DLD1 (cell line): ENCODE data around the gene MRPL27.
"Not testable (repeated sequence)": the region's sequence is repeated elsewhere in the genome, so short reads cannot be mapped to it uniquely, and the experiment has no call there.

ENCODE experiments used
- in situ Hi-C: cut with HindIII; loops from 2 replicates; pipeline ENCODE4 v1.10.0; 2017; ENCODE audit warnings: low sequenced_read_pairs

MRPL27 gene

GRCh38 chr17:50372758-50373556 is at the start of gene MRPL27, which contains the start of gene EME1:
Gene MRPL27 (minus strand): TSS chr17:50373184. CDS start chr17:50373170, 14 bp downstream.
Gene EME1 (plus strand): TSS chr17:50373229. CDS start chr17:50375209, 1,980 bp downstream.
- in situ Hi-C loops, result no loop called here

- in situ Hi-C loops, result no loop called here
Observed at GRCh38 chr17:50422738-50423137, 49.8 kb upstream of the MRPL27 start.

GRCh38 chr17:50421308-50422051 is 48.5 kb upstream of the MRPL27 start:
- in situ Hi-C loops, result no loop called here

- in situ Hi-C loops, result no loop called here
Observed at GRCh38 chr17:50420419-50421112, 47.6 kb upstream of the MRPL27 start.

- in situ Hi-C loops, result not testable (repeated sequence)
Observed at GRCh38 chr17:50419577-50419976, 46.6 kb upstream of the MRPL27 start.

GRCh38 chr17:50414808-50415207 is 41.8 kb upstream of the MRPL27 start:
- in situ Hi-C loops, result no loop called here

GRCh38 chr17:50412188-50412732 is 39.3 kb upstream of the MRPL27 start:
- in situ Hi-C loops, result no loop called here

- in situ Hi-C loops, result no loop called here
Observed at GRCh38 chr17:50407921-50408320, 34.9 kb upstream of the MRPL27 start.

- in situ Hi-C loops, result no loop called here
Observed at GRCh38 chr17:50406578-50406977, 33.6 kb upstream of the MRPL27 start.

GRCh38 chr17:50405351-50405750 is 32.4 kb upstream of the MRPL27 start:
- in situ Hi-C loops, result not testable (repeated sequence)

- in situ Hi-C loops, result loop anchor here (5.0 kb wide), 1 partner anchor 52 kb away; the partner anchor contains the start of gene XYLT2
Observed at GRCh38 chr17:50399591-50399990, 26.6 kb upstream of the MRPL27 start.

- in situ Hi-C loops, result loop anchor here (5.0 kb wide), 1 partner anchor 51 kb away; the partner anchor contains the start of gene XYLT2
Observed at GRCh38 chr17:50398672-50399071, 25.7 kb upstream of the MRPL27 start.

GRCh38 chr17:50397919-50398285 is 24.9 kb upstream of the MRPL27 start:
- in situ Hi-C loops, result loop anchor here (5.0 kb wide), 1 partner anchor 51 kb away; the partner anchor contains the start of gene XYLT2

- in situ Hi-C loops, result loop anchor here (5.0 kb wide), 1 partner anchor 50 kb away; the partner anchor contains the start of gene XYLT2
Observed at GRCh38 chr17:50397111-50397918, 24.3 kb upstream of the MRPL27 start, which contains the start of gene LRRC59. Gene LRRC59 (minus strand): TSS chr17:50397523. CDS start chr17:50397317, 206 bp downstream.

- in situ Hi-C loops, result loop anchor here (5.0 kb wide), 1 partner anchor 49 kb away; the partner anchor contains the start of gene XYLT2
Observed at GRCh38 chr17:50396261-50397110, 23.5 kb upstream of the MRPL27 start.

GRCh38 chr17:50394711-50395110 is 21.7 kb upstream of the MRPL27 start:
- in situ Hi-C loops, result loop anchor here (5.0 kb wide), 1 partner anchor 47 kb away; the partner anchor contains the start of gene XYLT2

- in situ Hi-C loops, result no loop called here
Observed at GRCh38 chr17:50393700-50394099, 20.7 kb upstream of the MRPL27 start.

- in situ Hi-C loops, result no loop called here
Observed at GRCh38 chr17:50392621-50393020, 19.6 kb upstream of the MRPL27 start.

- in situ Hi-C loops, result no loop called here
Observed at GRCh38 chr17:50389534-50389933, 16.6 kb upstream of the MRPL27 start.
